ENCODE results near the gene PDE7B.

PDE7B gene

DNA sequence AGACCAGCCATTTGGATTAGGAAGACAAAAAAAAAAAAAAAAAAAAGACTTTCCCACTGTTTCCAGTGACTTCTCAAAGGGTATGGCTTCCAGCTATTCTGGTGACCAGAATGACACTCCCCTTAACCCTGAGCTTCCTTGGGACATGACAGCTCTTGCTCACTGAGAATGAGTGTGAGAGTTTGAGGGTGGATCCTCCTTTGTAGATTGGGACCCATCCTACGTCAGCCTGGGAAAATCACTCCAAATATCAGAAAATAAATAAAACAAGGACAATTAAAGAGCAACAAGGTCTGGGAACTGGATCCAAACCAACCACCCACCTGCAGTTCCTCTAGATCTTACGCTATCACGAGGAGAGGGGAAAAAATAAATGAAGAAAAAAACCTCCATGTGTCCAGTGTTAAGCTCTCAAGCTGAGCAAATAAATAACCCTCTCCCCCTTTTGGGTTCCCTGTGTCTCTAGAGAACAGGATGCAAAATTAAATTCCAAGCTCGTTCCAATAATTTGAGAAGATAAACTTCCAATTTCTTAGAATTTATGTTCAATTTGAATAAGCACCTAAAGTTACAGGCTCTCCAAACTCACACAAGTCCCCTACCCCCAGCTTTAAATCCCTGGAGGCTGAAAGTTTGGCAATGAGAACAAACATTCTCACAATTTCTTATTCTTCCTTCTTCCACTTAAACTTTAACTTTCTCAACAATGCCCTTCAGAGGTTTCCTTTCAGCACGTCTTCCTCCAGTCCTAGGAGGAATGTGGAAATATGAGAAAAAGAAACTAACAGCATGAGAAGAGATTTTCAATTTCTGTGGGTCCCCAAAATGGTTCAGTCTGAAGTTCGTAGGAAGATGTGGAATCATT lies 228.4 kb downstream of the PDE7B start:
- Histone ChIP-seq H3K9me2 (replicated peaks; ENCODE audit: low read depth, low read length) (no peaks in the 10 kb centered on the region), H3K27me3 (ENCODE audit: insufficient read depth, low read length, poor library complexity, severe bottlenecking) (no peaks in the 10 kb centered on the region), H3K36me3 (ENCODE audit: insufficient read depth, low read length) (no peaks in the 10 kb centered on the region), H3K4me3 (ENCODE audit: low read length, poor library complexity, severe bottlenecking) (no peak overlapping the region), H3K4me2 (ENCODE audit: low read depth, low read length, poor library complexity, severe bottlenecking) (no peak overlapping the region), H4K20me1 (ENCODE audit: insufficient read depth, low read length, poor library complexity, severe bottlenecking) (no peaks in the 10 kb centered on the region), H3F3A (ENCODE audit: low read depth) (no peaks in the 10 kb centered on the region), H3K79me2 (ENCODE audit: insufficient read depth, low read length) (no peaks in the 10 kb centered on the region), H3K4me1 (ENCODE audit: insufficient read depth, low read length, poor library complexity, severe bottlenecking) (no peaks in the 10 kb centered on the region), H3K9me3 (ENCODE audit: insufficient read depth, low read depth, low read length) (no peaks in the 10 kb centered on the region), H3K9ac (ENCODE audit: low read depth, low read length, poor library complexity, severe bottlenecking) (no peak overlapping the region), H2AFZ (ENCODE audit: low read length) (no peak overlapping the region)
- TF ChIP-seq, protein P1, sequence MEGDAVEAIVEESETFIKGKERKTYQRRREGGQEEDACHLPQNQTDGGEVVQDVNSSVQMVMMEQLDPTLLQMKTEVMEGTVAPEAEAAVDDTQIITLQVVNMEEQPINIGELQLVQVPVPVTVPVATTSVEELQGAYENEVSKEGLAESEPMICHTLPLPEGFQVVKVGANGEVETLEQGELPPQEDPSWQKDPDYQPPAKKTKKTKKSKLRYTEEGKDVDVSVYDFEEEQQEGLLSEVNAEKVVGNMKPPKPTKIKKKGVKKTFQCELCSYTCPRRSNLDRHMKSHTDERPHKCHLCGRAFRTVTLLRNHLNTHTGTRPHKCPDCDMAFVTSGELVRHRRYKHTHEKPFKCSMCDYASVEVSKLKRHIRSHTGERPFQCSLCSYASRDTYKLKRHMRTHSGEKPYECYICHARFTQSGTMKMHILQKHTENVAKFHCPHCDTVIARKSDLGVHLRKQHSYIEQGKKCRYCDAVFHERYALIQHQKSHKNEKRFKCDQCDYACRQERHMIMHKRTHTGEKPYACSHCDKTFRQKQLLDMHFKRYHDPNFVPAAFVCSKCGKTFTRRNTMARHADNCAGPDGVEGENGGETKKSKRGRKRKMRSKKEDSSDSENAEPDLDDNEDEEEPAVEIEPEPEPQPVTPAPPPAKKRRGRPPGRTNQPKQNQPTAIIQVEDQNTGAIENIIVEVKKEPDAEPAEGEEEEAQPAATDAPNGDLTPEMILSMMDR (conservative IDR thresholded peaks at IDR 0.05; ENCODE audit: low read length) = no peak
- TF ChIP-seq EZH2phosphoT487 (IDR thresholded peaks at IDR 0.05; ENCODE audit: borderline replicate concordance) = no peak

DNA sequence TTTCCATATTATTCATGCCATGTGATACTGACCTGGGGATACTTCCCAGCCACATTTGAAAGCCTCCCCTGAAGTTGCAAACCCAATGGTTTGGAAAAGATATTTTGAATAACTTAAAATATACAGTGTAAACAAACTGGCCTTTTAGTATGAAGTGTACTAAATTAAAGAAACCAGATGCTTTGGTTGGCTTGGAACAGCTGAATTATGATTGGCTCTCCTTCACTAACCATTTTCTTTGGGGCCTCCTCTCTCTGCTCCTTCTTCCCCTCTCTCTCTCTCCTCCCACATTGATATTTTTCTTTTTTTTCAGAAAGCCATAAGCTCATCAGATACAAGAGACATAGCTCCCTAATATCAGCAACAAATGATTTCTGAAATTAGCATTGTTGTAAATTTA lies 232.0 kb downstream of the PDE7B start:
- Histone ChIP-seq H3K27me3 (ENCODE audit: insufficient read depth, low read length, poor library complexity, severe bottlenecking) (no peaks in the 10 kb centered on the region), H3K9me2 (replicated peaks; ENCODE audit: low read depth, low read length) (no peaks in the 10 kb centered on the region), H3K9ac (ENCODE audit: low read depth, low read length, poor library complexity, severe bottlenecking) (no peak overlapping the region), H3K4me1 (ENCODE audit: insufficient read depth, low read length, poor library complexity, severe bottlenecking) (no peaks in the 10 kb centered on the region), H3K79me2 (ENCODE audit: insufficient read depth, low read length) (no peaks in the 10 kb centered on the region), H3F3A (ENCODE audit: low read depth) (no peaks in the 10 kb centered on the region), H3K36me3 (ENCODE audit: insufficient read depth, low read length) (no peaks in the 10 kb centered on the region), H2AFZ (ENCODE audit: low read length) (no peak overlapping the region), H3K9me3 (ENCODE audit: insufficient read depth, low read depth, low read length) (no peaks in the 10 kb centered on the region), H3K4me2 (ENCODE audit: low read depth, low read length, poor library complexity, severe bottlenecking) (no peak overlapping the region), H4K20me1 (ENCODE audit: insufficient read depth, low read length, poor library complexity, severe bottlenecking) (no peaks in the 10 kb centered on the region), H3K4me3 (ENCODE audit: low read length, poor library complexity, severe bottlenecking) (no peak overlapping the region)
- TF ChIP-seq, protein P1 (conservative IDR thresholded peaks at IDR 0.05; ENCODE audit: low read length) = no peak
- no peak for TF ChIP-seq EZH2phosphoT487 (IDR thresholded peaks at IDR 0.05; ENCODE audit: borderline replicate concordance)

DNA sequence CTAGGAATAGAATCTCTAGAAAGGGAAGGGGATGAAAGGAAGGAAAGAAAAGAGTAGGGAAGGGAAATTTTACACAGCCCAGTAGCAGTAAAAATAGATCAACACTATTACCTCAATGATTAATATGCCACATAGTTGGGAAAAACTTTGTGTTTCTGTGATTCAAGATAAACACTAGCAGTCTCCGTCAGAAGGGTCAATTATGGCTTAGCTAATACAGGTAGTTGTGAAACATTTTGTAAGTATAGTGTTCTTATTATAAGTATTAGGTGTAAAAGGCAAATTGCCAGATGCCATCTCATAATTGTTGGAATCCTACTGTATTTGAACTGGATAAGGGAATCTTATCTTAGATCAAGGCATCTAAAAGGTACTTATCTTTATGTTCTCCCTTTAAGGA lies 232.9 kb downstream of the PDE7B start:
- Histone ChIP-seq H3F3A (ENCODE audit: low read depth) (no peaks in the 10 kb centered on the region), H3K4me1 (ENCODE audit: insufficient read depth, low read length, poor library complexity, severe bottlenecking) (no peaks in the 10 kb centered on the region), H3K4me2 (ENCODE audit: low read depth, low read length, poor library complexity, severe bottlenecking) (no peak overlapping the region), H4K20me1 (ENCODE audit: insufficient read depth, low read length, poor library complexity, severe bottlenecking) (no peaks in the 10 kb centered on the region), H2AFZ (ENCODE audit: low read length) (no peak overlapping the region), H3K79me2 (ENCODE audit: insufficient read depth, low read length) (no peaks in the 10 kb centered on the region), H3K4me3 (ENCODE audit: low read length, poor library complexity, severe bottlenecking) (no peak overlapping the region), H3K27me3 (ENCODE audit: insufficient read depth, low read length, poor library complexity, severe bottlenecking) (no peaks in the 10 kb centered on the region), H3K9ac (ENCODE audit: low read depth, low read length, poor library complexity, severe bottlenecking) (no peak overlapping the region), H3K9me3 (ENCODE audit: insufficient read depth, low read depth, low read length) (no peaks in the 10 kb centered on the region), H3K9me2 (replicated peaks; ENCODE audit: low read depth, low read length) (no peaks in the 10 kb centered on the region), H3K36me3 (ENCODE audit: insufficient read depth, low read length) (no peaks in the 10 kb centered on the region)
- TF ChIP-seq EZH2phosphoT487 (IDR thresholded peaks at IDR 0.05; ENCODE audit: borderline replicate concordance) = no peak
- TF ChIP-seq, protein P1 (conservative IDR thresholded peaks at IDR 0.05; ENCODE audit: low read length) = no peak
